C4-2B (cell line): ENCODE results near the gene PNMA6E.

Source experiments
- H3K27ac ChIP-seq: fragments of 450-650 bp; 2 replicates; pipeline ENCODE4 v1.5.1; 2017
- ZFX ChIP-seq: fragments of 450-650 bp; IDR thresholded peaks from 2 replicates; pipeline ENCODE4 v1.6.1; 2017
- TF ChIP-seq, protein P1 (sequence below): fragments of 450-650 bp; conservative IDR thresholded peaks from 2 replicates; pipeline ENCODE4 v1.5.1; 2017; ENCODE audit warnings: mild to moderate bottlenecking

Gene PNMA6E

DNA sequence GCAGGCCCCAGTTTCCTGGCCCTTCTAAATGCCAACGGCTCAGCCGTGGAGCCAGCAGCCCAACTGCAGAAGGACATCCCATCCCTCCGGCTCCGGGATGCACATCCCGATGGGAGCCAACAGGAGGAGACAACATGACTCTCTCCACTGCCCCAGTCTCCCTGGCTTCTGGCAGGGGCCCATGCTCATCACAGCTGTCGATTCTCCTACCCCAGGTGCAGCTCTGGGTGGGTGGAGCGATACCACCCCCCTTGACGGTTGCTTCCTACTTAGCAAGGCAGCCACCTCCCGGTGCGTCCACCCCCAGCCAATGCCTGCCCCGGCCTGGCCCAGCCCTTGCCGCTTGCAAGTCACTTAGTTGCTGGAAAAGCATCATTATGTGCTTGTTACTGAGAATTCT is 47.7 kb downstream of the PNMA6E start:
- H3K27ac ChIP-seq = no peak overlapping the region
- TF ChIP-seq, protein P1, sequence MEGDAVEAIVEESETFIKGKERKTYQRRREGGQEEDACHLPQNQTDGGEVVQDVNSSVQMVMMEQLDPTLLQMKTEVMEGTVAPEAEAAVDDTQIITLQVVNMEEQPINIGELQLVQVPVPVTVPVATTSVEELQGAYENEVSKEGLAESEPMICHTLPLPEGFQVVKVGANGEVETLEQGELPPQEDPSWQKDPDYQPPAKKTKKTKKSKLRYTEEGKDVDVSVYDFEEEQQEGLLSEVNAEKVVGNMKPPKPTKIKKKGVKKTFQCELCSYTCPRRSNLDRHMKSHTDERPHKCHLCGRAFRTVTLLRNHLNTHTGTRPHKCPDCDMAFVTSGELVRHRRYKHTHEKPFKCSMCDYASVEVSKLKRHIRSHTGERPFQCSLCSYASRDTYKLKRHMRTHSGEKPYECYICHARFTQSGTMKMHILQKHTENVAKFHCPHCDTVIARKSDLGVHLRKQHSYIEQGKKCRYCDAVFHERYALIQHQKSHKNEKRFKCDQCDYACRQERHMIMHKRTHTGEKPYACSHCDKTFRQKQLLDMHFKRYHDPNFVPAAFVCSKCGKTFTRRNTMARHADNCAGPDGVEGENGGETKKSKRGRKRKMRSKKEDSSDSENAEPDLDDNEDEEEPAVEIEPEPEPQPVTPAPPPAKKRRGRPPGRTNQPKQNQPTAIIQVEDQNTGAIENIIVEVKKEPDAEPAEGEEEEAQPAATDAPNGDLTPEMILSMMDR = no peak
- no peak for TF ChIP-seq ZFX

DNA sequence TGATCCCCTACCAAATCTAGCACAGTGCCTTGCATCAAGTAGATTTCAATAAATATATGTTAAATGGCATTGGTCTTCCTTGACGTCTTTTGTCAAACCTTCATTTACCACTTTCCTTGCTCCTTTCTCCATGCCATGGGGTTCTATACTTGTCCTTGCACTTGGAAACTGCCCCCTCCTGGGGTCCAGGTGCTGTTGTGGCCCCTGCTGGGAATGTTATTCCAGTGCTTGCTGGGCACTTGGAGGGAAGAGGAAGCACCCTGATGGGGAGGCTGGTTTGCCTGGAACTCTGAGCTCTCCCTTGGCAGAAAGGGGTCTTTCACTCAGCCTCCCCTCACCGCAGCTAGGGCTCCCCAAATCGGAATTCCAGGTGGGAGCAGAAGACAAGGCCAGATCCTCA is 48.3 kb downstream of the PNMA6E start:
- no peak overlapping the region for H3K27ac ChIP-seq
- TF ChIP-seq, protein P1 = no peak
- no peak for TF ChIP-seq ZFX

DNA sequence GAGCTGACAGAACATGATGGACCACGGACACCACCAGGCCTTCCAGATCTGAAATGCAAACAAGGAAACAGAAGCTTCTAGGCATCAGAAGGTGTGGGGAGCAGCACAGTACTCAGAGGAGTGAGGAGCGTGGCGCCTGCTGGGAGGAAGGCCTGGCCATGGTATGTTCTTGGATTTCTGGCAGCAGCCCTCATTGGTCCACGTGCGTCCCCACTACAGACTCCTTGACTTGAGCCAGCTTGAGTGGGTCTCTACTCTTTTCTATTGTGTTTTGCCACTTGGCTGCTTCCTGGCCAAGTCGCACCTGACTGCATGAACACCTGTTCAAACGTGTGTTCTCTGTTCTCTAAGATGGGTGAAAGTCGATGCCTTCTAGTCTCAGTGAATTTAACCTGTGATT is 49.2 kb downstream of the PNMA6E start:
- TF ChIP-seq, protein P1 = no peak
- no peak for TF ChIP-seq ZFX
- H3K27ac ChIP-seq = no peak overlapping the region

DNA sequence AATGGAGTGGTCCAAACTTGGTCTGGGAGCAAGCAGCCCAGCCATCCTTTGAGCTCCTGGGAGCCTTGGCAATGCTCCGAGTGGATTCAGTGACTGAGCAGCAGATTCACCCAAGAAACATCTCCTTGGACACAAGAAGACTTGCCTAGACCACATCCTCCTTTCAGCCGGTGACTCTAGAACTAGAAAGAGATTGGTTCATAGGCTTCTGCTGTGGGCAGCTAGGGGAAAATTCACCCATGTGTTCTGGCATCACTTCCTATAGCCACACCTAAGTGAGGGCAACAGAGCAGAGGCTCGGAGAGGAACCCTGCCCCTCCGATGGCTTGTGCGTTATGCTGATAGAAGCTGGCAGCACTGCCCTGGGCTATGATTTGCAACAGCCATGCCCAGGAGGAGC is 51.2 kb downstream of the PNMA6E start:
- TF ChIP-seq, protein P1 = no peak
- TF ChIP-seq ZFX = no peak
- no peak overlapping the region for H3K27ac ChIP-seq

DNA sequence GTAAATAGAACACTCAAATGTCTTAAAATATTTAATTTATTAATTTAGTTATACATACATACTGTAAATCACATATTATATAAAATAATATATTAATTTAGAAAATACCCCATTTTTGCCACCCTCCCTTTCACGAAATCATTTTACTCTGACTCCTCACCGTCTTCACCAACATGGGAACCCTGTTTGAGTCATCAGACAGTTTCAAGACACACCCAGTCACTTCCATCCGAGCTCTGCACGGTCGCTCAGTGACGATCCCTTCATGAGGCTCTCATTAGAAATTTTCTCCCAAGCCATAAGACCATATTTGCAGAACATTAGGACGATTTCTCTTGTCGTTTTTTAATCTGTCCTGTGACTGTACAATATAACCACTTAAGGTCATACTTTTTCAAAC is 52.7 kb downstream of the PNMA6E start:
- TF ChIP-seq ZFX = no peak
- TF ChIP-seq, protein P1 = no peak
- no peak overlapping the region for H3K27ac ChIP-seq

DNA sequence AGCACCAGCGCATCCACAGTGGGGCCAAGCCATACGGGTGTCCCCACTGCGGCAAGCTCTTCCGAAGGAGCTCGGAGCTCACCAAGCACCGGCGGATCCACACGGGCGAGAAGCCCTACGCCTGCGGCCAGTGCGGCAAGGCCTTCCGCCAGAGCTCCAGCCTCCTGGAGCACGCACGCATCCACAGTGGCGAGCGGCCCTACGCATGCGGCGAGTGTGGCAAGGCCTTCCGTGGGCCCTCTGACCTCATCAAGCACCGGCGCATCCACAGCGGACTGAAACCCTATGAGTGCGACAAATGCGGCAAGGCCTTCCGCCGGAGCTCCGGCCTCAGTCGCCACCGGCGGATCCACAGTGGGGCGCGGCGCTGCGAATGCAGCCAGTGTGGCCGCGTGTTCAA is 53.6 kb downstream of the PNMA6E start:
- no peak for TF ChIP-seq ZFX
- TF ChIP-seq, protein P1 = no peak
- no peak overlapping the region for H3K27ac ChIP-seq
